A549 (cell line): Measurements from ENCODE around the gene WDR33.

Experiments
- TF ChIP-seq, protein P1 (sequence below): fragments of 150-350 bp; IDR thresholded peaks from 2 replicates; pipeline ENCODE4 v1.6.1; 2014; ENCODE audit warnings: low read depth, mild to moderate bottlenecking, low read length
- TF ChIP-seq, protein P2 (sequence below): fragments of >200 bp; sonication (Bioruptor Twin); formaldehyde crosslinking; IDR thresholded peaks from 3 replicates; pipeline ENCODE4 v1.5.1; 2016

DNA sequence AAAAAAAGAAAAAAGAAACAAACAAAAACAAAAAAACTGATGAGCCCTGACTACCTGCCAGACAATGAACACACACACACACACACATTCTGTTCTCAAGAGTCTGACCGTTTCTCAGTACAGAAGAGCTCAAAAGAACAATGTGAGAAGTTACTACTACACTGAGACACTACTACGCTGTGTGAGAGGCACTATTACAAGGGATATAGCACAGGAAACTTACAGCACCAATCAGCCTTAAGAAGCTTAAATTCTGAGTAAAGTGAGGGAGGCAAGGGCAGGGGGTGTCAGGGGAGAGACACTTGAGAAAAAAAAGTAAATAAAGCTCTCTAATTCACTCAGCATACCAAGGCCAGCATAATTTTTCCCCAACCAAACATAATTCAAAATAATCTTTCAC lies 32.5 kb downstream of the WDR33 start:
- TF ChIP-seq, protein P1, sequence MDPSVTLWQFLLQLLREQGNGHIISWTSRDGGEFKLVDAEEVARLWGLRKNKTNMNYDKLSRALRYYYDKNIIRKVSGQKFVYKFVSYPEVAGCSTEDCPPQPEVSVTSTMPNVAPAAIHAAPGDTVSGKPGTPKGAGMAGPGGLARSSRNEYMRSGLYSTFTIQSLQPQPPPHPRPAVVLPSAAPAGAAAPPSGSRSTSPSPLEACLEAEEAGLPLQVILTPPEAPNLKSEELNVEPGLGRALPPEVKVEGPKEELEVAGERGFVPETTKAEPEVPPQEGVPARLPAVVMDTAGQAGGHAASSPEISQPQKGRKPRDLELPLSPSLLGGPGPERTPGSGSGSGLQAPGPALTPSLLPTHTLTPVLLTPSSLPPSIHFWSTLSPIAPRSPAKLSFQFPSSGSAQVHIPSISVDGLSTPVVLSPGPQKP = no peak
- TF ChIP-seq, protein P2, sequence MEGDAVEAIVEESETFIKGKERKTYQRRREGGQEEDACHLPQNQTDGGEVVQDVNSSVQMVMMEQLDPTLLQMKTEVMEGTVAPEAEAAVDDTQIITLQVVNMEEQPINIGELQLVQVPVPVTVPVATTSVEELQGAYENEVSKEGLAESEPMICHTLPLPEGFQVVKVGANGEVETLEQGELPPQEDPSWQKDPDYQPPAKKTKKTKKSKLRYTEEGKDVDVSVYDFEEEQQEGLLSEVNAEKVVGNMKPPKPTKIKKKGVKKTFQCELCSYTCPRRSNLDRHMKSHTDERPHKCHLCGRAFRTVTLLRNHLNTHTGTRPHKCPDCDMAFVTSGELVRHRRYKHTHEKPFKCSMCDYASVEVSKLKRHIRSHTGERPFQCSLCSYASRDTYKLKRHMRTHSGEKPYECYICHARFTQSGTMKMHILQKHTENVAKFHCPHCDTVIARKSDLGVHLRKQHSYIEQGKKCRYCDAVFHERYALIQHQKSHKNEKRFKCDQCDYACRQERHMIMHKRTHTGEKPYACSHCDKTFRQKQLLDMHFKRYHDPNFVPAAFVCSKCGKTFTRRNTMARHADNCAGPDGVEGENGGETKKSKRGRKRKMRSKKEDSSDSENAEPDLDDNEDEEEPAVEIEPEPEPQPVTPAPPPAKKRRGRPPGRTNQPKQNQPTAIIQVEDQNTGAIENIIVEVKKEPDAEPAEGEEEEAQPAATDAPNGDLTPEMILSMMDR = no peak
